Panc1 (cell line): ENCODE measurements around the gene STEAP2.

Source experiments
- POLR2AphosphoS5 ChIP-seq: IDR thresholded peaks from 2 replicates; pipeline ENCODE4 v1.6.1; 2012; ENCODE audit warnings: mild to moderate bottlenecking, low read depth, low read length, moderate library complexity
- REST ChIP-seq, 2 experiments: IDR thresholded peaks; 2 replicates each; pipeline ENCODE4 v1.6.1; 2011 to 2012; ENCODE audit warnings: low read depth in 2 of 2, control low read depth in 1 of 2, low read length in 1 of 2, mild to moderate bottlenecking in 1 of 2, moderate library complexity in 1 of 2; ENCODE audit not compliant: insufficient read depth in 1 of 2
- SIN3A ChIP-seq: IDR thresholded peaks from 2 replicates; pipeline ENCODE4 v1.6.1; 2012; ENCODE audit warnings: low read depth, mild to moderate bottlenecking, low read length, moderate library complexity, borderline replicate concordance; ENCODE audit not compliant: insufficient read depth
- TCF7L2 ChIP-seq: IDR thresholded peaks from 2 replicates; pipeline ENCODE4 v1.6.1; 2011; ENCODE audit warnings: mild to moderate bottlenecking, low read depth, low read length, inconsistent platforms
- TF ChIP-seq, protein P1 (sequence below): fragments of 450-650 bp; IDR thresholded peaks from 2 replicates; pipeline ENCODE4 v1.5.1; 2017; ENCODE audit warnings: mild to moderate bottlenecking

DNA sequence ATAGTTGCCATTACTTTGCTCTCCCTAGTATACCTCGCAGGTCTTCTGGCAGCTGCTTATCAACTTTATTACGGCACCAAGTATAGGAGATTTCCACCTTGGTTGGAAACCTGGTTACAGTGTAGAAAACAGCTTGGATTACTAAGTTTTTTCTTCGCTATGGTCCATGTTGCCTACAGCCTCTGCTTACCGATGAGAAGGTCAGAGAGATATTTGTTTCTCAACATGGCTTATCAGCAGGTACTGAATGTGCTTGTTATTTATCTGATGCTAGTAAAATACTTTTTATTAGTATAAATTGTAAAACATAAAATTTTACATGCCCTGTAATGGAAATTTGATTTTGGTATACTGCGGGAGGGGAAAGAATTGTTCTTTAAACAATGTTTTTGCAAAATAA is 15.7 kb downstream of the STEAP2 start:
- TF ChIP-seq, protein P1, sequence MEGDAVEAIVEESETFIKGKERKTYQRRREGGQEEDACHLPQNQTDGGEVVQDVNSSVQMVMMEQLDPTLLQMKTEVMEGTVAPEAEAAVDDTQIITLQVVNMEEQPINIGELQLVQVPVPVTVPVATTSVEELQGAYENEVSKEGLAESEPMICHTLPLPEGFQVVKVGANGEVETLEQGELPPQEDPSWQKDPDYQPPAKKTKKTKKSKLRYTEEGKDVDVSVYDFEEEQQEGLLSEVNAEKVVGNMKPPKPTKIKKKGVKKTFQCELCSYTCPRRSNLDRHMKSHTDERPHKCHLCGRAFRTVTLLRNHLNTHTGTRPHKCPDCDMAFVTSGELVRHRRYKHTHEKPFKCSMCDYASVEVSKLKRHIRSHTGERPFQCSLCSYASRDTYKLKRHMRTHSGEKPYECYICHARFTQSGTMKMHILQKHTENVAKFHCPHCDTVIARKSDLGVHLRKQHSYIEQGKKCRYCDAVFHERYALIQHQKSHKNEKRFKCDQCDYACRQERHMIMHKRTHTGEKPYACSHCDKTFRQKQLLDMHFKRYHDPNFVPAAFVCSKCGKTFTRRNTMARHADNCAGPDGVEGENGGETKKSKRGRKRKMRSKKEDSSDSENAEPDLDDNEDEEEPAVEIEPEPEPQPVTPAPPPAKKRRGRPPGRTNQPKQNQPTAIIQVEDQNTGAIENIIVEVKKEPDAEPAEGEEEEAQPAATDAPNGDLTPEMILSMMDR, result no peak
- no peak for TF ChIP-seq SIN3A
- TF ChIP-seq POLR2AphosphoS5, result no peak
- TF ChIP-seq REST (IDR thresholded peaks at IDR 0.05; ENCODE audit: insufficient read depth in 1 of 2, low read depth in 2 of 2, low read length in 1 of 2), result no peak
- TF ChIP-seq TCF7L2, result no peak
